HG03095 (cell line): Measurements from ENCODE around the gene DNM3.

ENCODE experiments used
- ATAC-seq: cut with Tn5 transposase; IDR thresholded peaks from one replicate; pipeline ENCODE4 v1.9.1; 2021; ENCODE audit warnings: moderate library complexity; ENCODE audit not compliant: unreplicated experiment

DNM3 gene

DNA sequence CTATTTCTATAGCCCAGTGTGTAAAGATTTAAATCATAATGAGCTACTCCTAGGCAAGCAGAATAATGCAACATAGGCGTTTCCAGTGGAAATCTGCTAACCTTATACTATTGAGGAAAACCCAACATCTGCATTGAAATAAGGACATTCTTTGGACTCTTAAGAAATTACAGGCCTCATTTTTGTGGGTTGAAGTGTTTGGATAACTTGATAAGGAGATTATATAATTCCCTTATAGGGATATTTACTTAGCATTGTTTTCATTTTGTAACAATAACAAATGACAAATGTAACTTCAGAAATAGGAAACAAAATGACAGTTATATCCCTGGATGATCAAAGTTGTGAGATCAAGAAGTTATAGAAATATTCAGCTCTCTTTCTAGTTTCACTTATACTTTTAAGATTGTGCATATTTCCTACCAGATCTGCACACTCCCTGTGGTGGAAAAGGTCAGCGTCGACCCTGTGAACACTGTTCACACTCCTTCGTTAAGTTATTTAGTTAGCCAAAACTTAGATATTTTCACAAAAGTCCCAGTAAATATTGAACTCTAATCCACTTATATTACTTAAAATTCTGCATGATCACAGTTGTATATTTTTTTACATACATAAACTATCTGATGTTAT, 294.8 kb downstream of the DNM3 start:
- ATAC-seq = no peak

DNA sequence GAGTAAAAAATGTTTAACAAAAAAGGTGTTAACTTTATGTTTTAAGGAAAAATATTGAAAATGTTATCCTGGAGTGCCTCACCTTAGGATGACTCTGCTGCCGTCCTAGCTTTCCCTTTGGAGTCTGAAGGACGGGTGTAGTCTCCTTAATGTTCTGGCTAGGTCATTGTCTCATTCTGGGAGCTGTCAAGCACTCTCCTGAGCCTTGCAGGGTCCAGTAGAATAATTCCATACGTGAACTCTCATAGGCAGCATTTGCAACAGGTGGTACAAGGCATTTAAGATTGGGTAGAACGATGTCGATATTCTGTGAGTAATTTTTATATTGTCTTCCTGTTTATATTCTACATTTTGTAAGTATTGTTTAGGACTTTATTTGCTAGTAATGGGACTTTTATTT, 295.6 kb downstream of the DNM3 start:
- ATAC-seq = no peak

DNA sequence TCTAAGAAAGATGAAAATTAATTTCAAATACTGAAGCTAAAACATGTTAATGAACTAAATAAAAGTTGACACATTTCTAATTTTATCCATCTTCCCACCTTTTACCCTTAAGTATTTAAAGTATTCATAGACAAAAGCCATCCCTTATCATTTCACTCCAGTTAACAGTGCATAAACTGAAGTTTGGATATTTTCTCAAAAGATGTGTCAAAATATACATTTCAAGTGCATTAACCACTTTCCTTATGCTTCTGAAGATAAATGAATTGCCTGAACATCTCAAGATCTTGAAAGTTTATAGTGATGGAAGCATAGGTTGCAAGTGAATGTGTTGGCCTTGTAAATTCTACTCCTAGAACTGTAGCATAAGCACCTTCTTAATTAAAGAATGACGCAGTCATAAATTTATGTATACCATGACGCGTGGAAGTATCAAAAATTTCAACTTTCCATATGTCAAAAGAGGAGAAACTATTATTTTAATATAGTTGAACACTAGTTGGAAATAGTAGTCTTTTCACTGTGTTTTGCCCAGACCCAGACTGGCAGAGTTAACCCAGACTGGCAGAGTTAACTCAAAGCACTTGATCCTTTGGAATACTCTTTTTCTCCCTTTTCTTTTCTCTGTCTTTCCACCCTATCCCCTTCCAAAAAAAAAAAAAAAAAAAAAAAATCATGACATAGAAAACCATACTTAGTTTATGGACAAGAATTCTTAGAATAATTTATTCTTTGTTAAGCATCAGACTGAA, 296.6 kb downstream of the DNM3 start:
- no peak for ATAC-seq

DNA sequence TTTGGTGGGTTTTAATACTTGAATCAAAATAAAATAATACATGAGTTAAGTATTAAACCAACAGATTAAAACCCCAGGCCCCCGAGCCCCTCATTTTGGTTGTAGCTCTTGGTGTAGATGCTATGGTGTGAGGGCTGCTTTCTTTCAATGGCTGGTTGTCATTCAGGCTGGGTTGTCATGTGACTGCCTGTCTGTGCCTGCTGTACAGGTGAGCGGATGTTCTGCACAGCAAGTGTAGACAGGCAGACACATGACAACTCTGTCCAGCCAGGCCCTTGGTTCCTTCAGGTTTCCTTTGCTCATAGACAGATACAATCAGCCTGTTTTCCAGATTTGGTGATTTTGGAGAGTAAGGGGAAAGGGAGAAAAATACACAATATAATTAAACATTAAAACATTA, 297.3 kb downstream of the DNM3 start:
- no peak for ATAC-seq

DNA sequence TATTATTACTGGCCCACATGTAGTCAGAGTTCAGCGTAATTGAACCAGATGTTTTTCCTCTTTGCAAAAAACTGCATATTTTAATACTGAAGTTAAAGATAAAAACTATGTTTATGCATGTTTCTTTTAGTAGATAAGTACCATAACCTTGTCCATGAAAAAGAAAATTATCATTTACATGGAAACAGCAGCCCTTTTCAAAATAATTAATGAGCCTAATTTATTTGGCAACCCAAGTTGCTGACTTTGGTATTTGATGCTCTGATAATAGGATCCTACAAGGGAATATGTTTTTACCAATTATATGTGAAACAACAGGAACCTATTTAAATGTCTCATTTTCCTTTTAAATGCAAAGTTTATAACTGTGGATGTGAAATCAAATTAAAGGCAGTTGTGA, 297.9 kb downstream of the DNM3 start:
- ATAC-seq = no peak

DNA sequence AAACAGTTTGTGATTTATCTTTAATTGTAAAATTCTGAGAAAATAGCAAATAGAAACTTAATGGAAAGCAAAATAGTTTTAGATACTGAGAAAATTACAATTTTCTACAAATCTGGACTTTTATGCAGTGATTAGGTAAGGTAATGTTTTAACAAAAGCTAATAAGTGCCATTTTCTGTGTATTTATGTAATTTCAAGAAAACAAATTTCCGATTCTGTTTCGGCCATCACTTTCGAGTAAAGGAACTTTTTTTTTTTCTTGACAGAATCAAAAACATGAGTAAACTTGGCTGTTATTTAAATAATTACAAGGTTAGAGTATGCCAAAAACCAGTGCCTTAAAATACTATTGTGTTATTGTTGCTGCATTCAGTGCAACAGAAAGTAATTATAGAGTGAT, 298.8 kb downstream of the DNM3 start:
- ATAC-seq = no peak

DNA sequence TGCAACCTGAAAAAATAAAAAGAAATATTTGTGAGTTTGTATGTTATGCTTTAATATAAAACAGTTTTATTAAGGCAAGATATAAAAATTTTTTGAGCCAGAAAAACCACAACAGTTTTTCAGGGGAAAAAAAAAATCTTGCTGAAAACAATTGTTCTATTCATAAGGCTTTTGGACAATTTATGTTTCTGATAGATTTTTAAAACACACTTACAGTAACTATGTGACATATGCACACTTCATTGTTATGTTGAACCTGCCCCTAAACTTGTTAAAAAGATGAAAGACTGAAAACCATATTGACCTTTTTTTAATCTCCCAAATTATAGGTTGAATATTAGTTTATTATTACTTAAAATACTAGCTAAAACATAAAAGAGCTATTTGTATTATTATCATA, 299.3 kb downstream of the DNM3 start:
- no peak for ATAC-seq

DNA sequence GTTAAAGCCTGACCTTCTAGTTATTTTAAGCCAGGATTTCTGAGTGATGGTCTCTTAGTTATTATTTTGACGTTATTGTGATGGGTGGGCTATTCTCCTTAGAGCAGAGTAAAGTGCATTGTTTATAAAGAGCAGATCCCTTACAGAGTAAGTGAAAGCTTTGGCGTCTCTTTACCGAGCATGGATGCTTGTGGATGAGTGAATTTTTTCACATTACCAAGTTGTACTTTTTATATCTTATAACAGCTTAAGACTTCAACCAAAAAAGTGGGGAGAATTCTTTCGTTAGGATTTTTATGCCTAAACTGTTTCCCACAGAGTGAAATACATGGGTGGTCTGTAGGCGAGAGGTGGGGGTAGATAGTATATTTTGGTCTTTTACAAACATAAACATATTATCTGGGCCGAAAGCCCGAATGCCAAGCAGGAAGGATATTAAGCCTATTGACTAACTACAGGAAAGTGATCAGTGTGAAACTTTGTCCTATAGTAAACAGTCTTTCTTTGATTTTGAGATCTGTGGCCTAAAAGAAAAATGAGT, 300.1 kb downstream of the DNM3 start:
- no peak for ATAC-seq

DNA sequence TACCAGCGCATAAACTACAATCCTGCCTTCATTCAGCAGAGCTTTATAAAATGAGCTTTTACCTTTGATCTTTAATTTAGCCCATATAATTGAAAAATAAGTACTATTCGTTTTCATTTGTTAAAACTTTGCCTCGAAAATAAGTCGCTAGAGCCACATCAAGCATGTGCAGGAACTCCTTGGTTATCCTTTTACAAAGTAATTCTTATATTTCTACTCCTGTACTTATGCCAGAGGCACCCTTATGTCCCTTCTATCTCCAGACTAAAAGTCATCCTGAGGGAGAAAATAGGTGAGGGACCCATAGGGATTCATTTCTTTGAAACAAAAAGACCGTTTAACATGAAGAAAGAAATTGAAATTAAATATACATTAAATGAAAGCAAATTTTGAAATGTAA, 301.0 kb downstream of the DNM3 start:
- ATAC-seq = no peak

DNA sequence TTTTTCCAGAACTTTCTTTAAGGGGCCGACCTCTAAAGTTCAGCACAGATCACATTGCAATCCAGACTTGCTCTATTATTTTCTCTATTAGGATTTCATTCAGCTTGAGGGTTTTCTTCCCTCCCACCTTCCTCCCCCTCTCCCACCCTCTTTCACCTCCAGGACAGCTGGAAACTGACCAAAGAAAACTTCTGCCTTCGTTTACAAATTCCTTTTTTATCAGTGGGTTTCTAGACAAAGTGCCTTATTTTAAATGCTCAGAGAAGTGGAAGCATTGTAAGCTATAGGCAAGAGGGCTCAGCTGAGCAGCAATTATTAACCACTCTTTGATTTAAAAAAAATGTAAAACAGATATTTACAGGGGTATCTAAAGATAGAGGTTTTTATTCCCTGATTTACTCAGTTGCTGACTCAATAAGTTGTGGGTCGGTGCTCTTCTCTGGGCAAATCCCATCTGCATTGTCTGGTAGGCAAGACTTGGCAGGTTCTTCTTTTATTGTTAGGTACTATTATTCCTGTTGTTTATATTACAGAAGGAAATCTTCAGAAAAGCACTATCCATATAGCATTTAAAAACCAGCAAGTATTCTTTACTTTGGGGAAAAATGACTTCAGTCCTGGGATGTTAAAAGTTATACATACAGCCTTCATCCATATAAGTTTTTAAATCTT, 302.2 kb downstream of the DNM3 start:
- no peak for ATAC-seq

DNA sequence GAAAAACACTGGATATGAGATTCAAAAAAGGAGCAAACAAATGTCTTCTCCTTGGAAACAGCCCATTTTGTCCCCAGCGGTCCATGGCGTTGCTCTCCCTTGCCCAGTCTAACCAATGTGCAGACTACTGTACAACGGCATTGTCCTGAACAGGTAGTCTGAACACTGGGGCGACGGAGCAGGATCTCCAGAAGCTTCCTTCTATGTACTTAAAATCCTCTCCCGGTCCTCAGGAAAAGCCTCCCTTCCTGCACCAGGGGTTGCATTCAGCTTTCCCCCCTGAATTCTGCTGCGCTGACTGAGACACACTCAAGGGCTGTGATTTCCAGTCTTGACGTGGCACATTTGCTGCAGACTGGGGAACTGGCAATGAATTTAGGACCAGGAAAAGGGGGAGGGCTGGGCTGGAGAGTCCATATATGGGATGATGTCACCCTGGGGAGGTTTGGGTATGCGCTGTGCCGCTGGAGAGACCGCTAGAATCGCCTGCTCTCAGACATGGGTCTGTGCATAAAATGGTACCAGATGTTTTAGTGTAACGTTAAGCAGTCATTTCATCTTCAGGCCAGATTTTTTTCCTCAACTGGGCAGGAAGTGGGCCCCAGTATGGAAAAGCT, 303.3 kb downstream of the DNM3 start:
- no peak for ATAC-seq

DNA sequence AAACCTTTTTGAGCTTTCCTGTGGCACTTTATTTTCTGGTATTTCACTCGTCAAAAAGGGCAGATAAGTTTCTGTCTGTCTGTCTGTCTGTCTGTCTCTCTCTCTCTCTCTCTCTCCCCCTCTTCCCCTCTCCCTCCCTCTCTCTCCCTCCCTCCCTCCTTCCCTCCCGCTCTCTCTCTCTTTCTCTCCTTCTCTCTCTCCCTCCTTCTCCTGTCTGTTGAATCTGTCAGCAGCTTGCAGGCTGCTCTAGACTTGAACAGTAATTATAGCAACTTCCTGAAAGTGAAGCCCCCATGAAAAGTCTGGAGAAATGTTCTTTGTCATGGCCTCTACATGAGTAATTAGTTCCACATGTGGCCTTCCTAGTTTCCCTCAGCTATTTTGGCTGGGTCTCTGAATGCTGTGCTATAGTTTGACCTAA, 303.9 kb downstream of the DNM3 start:
- no peak for ATAC-seq

DNA sequence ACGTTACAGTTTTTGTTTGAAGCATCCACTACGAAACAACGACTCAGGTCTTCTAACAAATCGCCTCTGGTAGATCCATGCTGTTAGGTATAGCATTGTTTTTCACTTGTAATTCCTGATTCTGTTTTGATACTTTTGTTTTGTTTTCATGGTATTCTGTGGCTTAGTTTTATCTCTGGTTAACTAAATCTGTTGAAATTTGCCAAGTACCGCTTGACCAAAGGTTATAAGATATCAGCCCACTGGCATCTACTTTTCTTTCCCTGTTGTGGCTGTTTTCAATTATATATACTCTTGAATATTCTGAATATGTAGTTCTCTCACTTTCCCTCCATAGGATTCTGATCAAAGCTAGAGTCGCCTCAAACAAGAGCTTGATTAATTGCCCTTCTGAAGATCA, 304.4 kb downstream of the DNM3 start:
- no peak for ATAC-seq

DNA sequence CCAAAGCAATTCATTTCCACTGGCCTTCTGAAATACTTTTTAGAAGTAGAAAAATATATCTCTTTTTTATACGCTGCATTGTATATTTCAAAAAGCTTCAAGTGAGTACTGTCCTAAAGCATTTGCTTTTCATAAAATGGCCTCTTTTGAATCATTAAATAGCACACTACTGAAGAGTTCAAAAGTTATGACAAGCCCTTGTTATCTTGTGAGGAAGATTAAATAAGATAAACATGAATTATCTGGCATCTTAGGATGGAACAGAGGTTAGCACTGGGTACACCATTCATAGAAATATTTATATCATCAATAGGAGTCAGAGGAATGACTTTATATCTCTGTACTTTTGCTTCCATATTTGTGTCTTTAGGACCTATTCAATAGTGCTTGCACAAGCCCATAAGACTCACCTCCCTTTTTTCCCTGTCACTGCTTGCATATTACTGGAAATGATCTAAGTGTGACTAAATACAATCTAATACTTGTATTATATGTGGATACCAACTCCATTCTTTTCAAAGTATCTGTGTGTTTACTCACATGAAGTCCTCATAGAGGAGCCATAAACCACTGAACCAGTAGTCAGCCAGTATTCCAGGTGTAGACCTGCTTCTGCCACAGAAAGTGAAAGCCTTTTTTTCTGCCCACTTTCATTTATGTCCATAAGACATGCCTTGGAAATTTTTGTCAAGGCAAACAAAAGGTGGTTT, 305.0 kb downstream of the DNM3 start:
- ATAC-seq = no peak

DNA sequence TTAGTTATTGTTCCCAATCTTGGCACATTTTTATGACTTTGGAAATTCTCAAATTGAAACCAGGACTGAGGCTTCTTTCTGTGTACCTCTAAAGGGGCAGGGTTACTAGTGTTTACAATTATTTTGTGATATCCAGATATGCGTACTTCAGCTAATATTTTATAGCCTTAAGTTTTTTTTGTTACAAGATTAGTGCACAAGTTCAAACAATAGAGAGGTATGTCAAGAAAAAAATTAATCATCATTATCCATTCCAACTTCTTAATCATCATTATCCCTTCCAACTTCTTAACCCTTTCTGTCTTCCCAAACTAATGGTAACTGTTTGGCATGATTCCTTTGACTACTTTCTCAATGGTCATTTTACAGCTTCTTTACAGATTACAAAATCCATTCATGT, 306.2 kb downstream of the DNM3 start:
- no peak for ATAC-seq

DNA sequence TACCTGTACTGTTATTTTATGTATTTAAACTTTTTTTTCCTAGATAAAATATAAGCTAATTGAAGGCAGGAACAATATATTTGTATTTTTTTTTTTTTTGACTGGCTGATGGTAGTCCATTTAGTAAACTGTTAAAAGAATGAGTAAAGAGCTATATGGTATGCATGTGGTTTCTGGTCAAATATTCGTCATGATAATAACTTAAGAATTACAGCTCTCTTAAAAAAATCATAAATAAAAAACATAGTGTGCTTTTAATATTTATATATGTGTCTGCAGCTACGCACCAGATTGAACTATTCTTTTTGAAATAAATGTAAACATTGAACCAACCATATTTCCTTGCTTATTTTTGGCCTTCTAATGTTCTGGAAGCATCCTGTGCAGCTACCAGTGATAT, 306.9 kb downstream of the DNM3 start:
- ATAC-seq = no peak

DNA sequence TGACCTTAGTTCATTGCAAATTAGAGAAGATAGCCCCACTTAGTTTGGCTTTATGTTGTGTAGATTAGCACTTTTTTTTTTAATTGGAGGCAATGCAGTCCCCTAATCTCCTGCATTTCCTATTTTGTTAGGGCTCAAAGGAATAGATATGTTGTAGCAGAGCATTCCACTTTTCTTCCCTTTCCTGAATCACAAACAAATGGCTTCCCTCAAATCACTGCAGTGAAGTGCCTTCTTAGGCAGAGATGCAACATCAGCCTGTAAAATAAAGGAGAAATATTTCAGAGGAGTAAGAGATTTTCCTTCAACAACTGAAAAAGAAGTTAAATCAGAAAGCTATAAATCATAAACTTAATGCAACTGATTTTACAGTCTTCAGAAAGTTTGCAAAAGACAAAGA, 307.4 kb downstream of the DNM3 start:
- no peak for ATAC-seq

DNA sequence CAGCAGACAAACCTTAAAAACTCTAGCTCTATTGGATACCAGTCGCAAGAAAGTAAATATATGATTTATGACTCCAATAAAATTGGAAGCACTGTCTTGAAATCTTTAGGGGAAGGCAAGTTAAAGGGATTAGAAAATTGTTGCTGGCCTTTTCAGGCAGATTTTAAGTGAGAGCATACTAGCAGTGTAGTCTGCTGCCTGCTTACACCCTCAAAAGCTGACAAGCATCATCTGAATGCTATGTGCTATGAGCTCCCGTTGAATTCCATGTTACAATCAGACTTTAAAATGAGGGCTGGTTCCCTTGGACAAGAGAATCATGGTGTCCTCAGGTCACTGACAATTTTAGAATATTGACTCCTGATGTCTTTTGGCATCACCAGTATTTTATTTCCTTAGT, 308.0 kb downstream of the DNM3 start:
- ATAC-seq = no peak

DNA sequence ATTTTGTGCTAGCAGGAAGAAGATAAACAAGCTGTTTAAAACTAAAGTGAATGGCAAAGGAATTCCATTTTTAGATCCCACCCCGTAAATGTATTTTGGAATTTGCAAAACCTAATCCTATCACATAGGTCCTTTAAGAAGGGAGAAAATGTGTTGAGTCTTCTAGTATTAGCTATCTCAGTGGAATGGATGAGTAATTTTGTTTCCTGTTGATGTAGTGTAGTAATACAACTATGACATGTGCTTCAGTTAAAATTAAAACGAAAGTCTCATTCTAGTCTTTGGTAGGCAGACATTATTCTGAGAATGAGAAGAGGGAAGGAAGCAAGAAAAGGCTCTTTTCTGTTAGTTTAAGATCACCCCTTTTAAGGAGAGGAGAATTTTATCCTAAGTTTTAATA, 313.3 kb downstream of the DNM3 start:
- ATAC-seq = peak; percentile 94

DNA sequence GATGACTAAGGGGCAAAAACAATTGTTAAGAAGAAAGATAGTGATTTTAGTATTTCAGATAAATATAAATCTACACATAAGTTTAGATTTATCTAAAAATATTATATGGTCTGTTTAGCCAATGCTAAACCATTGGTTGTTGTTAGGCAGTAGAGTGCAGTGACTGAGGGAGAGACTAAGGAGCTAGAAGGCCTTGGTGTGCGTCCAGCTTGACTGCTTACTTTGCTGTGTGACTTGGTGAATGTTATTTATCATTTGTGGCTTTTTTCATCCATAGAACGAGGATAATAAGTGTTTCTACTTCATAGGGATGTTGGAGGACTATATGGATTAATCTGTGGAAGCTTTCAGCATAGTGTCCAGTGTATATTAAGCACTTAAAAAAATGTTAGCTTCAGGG, 314.5 kb downstream of the DNM3 start:
- ATAC-seq = no peak

DNA sequence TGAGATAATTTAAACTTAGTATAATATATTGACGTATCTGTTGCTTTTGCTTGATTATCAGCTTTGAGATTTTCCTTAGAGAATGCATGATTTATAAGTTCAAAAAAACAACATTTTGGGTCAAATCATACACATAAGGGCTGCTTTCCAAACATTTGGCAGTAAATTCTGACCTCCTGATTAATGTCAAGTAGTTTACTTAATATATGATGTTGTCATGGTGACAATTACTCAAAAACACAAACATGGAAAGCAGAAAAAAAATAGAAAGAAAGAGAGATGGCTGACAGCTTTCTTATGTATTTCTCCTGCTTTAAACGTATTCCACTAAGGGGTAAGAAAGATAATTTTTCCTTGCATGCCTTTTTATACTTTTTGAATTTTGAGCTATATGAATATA, 320.9 kb downstream of the DNM3 start:
- no peak for ATAC-seq
